GM19099 (cell line): ENCODE data around the gene TTLL6.

Source experiments
- POLR2A ChIP-seq: IDR thresholded peaks from 3 replicates; pipeline ENCODE4 v1.6.1; 2011; ENCODE audit warnings: low read depth; ENCODE audit not compliant: insufficient read length; ENCODE audit errors: extremely low read depth

Gene TTLL6

GRCh38 chr17:48754500-48755261 lies 62.3 kb downstream of the TTLL6 start:
- no peak for TF ChIP-seq POLR2A

GRCh38 chr17:48753794-48754499 lies 63.1 kb downstream of the TTLL6 start:
- TF ChIP-seq POLR2A, result no peak

GRCh38 chr17:48752399-48753288 lies 64.4 kb downstream of the TTLL6 start:
- TF ChIP-seq POLR2A, result no peak

- no peak for TF ChIP-seq POLR2A
Measured at GRCh38 chr17:48751733-48752398, 65.2 kb downstream of the TTLL6 start.

- TF ChIP-seq POLR2A, result no peak
Measured at GRCh38 chr17:48751172-48751571, 65.9 kb downstream of the TTLL6 start.

- TF ChIP-seq POLR2A, result no peak
Measured at GRCh38 chr17:48749621-48750553, 67.1 kb downstream of the TTLL6 start.

GRCh38 chr17:48748718-48749566 lies 68.1 kb downstream of the TTLL6 start:
- no peak for TF ChIP-seq POLR2A

GRCh38 chr17:48747445-48748363 lies 69.3 kb downstream of the TTLL6 start:
- TF ChIP-seq POLR2A, result no peak

GRCh38 chr17:48746916-48747444 lies 70.0 kb downstream of the TTLL6 start:
- no peak for TF ChIP-seq POLR2A

- no peak for TF ChIP-seq POLR2A
Measured at GRCh38 chr17:48745381-48746275, 71.4 kb downstream of the TTLL6 start.

GRCh38 chr17:48740537-48740936 lies 76.5 kb downstream of the TTLL6 start:
- no peak for TF ChIP-seq POLR2A
